ENCODE measurements around the gene SERPINA1.

Gene SERPINA1

GRCh38 chr14:94397289-94398181, 9.1 kb upstream of the SERPINA1 start:
- DNase-seq (ENCODE audit: low spot score) = no peak

GRCh38 chr14:94396628-94397225, 8.3 kb upstream of the SERPINA1 start:
- no peak for DNase-seq (ENCODE audit: low spot score)

DNA sequence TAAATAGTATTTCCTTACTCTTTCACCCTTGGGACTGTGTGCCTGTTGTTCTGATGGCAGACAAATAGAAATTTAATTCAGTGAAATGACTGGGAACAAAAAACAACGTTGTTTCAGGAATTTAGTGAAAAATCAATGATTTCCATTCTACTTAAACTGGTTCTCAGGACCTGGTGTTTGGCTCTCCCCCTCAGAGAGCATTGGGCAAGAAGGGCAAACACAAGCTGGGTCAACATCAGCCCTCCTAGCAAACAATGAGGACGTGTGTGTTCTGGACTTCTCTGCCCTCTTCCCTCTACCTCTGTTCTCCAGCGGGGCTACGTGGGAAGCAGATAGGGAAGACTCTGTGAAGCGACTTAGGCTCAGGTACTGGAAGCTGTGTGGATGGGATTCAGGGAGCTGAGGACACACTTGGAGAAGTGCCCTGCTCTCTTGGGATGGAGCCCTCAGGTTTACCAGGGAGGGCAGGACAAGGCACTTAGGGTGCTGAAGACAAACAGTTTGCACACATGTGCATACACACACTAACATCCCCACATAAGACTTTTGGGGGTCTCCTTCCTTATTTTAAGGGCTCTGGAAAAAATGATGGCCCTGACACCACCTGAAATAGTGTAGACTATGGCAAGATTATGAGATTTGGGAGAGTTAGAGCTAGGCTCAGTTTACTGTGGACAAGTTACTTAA, 7.6 kb upstream of the SERPINA1 start:
- no peak for DNase-seq (ENCODE audit: low spot score)

GRCh38 chr14:94395282-94395887, 7.0 kb upstream of the SERPINA1 start:
- no peak for DNase-seq (ENCODE audit: low spot score)

- DNase-seq (ENCODE audit: low spot score) = peak; percentile 70
These were observed 6.3 kb upstream of the SERPINA1 start for GRCh38 chr14:94394581-94395207.

DNA sequence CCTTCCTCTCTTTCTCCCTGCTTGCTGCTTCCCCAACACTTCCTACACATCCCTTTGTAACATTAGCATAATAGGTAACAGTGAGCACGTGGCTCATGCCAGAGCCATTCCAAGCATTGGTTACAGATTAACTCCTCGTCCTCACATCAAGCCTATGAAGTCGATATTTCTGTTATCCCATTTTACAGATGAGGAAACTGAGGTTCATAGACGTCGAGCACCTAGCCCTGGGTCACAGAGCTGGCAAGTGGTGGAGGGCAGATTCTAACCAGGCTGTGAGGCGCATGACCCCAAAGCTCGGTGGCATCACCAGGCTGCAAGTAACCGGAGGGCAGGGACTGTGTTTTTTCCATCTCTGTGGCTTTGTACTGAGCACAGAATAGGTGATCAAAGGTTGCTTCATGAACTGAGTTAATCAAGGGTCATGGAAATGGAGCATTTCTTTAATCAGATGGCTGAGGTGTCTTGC, 5.7 kb upstream of the SERPINA1 start:
- no peak for DNase-seq (ENCODE audit: low spot score)

- no peak for DNase-seq (ENCODE audit: low spot score)
These were observed 5.1 kb upstream of the SERPINA1 start for GRCh38 chr14:94393474-94393873.

GRCh38 chr14:94392510-94392935, 4.1 kb upstream of the SERPINA1 start:
- peak; percentile 54 for DNase-seq (ENCODE audit: low spot score)

GRCh38 chr14:94391281-94391975, 3.0 kb upstream of the SERPINA1 start:
- no peak for DNase-seq (ENCODE audit: low spot score)

GRCh38 chr14:94390372-94391086, 2.1 kb upstream of the SERPINA1 start:
- DNase-seq (ENCODE audit: low spot score) = no peak

DNA sequence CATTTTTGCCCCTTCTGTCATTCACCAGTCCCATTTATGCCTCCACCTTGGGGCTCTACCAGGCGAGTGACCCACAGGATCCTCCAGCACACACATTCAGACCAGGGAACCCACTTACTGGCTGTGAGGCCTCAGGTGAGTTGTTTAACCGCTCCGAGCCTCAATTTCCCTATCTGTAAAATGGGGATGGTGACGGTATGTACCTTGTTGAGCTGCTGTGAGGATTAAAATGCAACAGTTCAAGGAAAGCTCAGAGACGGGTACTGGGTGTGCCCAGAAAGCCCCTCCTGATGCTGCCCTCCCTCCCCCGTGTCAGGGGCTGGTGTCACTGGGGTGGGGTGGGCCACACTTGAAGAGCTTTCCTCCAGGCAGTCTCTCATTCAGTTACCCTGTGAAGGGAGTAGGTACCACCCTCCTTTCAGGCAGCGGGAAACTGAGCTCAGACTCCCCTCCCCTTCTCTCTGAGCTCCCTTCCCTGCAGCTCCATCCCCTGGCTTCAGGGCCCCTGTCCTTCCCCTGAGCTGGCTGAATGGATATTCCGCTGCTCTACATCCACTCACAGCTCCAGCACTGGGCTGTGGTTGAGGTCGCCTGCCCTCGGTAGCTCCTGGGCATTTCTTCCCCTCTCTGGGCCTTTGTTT, 1.4 kb upstream of the SERPINA1 start:
- no peak for DNase-seq (ENCODE audit: low spot score)

DNA sequence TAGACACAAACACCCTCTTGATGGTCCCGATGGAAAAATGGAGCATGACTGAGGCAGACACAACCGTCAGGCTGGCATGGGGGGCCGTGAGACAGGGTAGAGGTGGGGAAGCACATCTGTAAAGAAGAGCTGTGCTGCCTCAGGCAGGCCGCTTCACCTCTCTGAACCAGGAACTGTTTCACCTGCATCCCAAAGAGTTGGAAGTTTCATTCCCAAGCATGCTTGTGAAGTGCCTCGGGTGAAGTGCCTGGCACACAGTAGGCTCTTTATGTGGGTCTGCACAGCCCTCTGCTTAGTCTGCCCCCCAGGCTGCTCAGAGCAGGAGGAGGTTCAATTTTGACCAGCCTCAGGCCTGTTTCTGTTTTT, 685 bp upstream of the SERPINA1 start:
- no peak for DNase-seq (ENCODE audit: low spot score)

- DNase-seq (ENCODE audit: low spot score) = no peak
These were observed 397 bp downstream of the SERPINA1 start for GRCh38 chr14:94388027-94388383.

DNA sequence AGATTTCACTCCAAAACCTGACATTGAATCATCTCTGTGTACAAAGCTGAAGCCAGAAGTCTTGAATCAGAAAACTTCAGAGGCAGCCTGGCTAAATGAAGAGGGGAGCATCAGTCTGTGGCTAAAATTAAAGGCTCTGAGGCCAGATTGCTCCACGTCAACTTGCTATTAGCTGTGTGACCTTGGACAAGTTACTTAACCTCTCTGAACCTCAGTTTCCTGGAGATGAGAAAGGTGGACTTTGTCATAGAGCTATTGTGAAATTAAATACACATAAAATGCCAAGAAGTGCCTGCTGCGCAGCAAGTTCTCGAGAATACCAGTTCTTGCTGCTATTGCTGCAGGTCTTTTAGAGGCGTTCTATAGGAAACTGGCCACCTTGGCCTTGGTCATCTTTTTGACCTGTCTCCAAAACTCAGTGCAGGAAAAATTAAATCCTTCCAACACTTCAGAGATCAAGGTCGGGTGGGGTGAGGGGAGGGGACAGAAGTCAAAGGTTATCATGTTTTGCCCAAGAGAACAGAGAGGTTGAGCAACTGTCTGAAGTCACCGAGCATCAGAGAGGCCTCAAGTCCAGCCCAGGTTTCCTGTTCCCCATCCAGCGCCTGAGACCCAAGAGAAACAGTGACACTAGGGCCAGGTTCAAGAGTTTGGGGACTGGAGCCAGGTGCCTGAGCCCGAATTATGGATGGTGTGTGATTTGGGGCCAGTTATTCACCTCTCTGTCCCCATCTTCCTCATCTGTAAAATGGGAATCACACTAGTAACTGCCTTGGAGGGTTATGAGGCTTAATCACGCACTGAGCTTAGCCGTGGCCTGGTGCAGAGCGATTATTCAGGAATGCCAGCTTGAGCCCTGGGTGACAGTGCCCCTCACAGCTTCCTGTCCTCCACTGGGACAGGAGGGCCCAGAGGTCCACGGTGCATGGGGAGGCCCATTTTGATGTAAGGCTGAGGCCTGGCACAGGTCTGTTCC, 1.1 kb downstream of the SERPINA1 start:
- DNase-seq (ENCODE audit: low spot score) = no peak

DNA sequence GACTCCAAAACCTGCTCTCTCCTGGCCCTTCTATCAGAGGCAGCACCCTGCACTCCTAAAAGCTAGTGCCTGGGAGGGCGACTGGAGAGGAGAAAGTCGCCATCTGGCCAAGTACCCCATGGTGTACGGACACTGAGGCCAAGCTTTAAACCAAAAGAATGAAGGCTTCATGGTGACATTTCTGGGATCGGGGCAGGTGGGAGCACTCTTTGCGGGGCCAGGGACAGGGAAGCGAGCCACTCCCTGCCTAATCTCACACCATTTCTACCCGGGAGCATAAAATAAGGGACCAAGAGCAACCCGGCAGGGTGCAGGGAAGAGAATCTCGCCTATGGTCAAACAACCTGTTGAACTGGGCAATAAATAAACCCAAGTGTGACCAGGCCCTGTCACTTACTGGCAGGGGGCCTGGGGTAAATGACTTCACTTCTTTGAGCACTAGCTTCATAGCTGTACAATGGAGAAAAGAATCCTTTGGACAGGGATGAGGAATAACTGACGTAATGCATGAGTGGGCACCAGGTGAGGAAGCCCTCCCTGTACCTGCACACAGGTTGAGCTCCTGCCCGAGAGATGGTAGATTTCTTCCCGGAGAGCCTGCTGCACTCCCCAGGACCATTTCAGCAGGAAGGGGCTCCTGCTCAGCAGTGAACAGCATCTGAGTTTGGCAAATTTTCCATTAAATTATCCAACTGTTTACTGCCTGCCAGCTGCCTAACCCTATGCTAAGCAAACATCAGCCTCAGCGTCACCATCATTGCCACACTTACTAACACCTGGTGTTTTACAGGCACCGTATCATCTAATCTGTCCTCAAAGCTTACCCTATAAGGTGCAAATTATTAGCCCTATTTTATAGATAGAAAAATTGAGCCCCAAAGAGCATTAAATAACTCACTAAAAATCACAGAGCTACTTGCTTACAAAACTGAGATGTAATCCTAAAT, 2.0 kb downstream of the SERPINA1 start:
- no peak for DNase-seq (ENCODE audit: low spot score)

GRCh38 chr14:94385553-94386057, 2.8 kb downstream of the SERPINA1 start:
- no peak for DNase-seq (ENCODE audit: low spot score)

- DNase-seq (ENCODE audit: low spot score) = no peak
These were observed 4.1 kb downstream of the SERPINA1 start for GRCh38 chr14:94384342-94384741.

- no peak for DNase-seq (ENCODE audit: low spot score)
These were observed 4.6 kb downstream of the SERPINA1 start for GRCh38 chr14:94383777-94384176.

Measured in AG20443 (cell line).